HG02840 (cell line): Measurements from ENCODE around the gene BFSP2.
"Not testable (repeated sequence)": the region's sequence is repeated elsewhere in the genome, so short reads cannot be mapped to it uniquely, and the experiment has no call there.

ENCODE experiments used
- ATAC-seq: cut with Tn5 transposase; IDR thresholded peaks from one replicate; pipeline ENCODE4 v1.9.1; 2021; ENCODE audit warnings: mild to moderate bottlenecking, moderate library complexity, moderate number of reproducible peaks; ENCODE audit not compliant: unreplicated experiment, low FRiP score

The BFSP2 gene

GRCh38 chr3:133475245-133476010 is 75.6 kb downstream of the BFSP2 start:
- ATAC-seq = peak; percentile 84

- no peak for ATAC-seq
These were observed 77.1 kb downstream of the BFSP2 start for GRCh38 chr3:133476971-133477375.

- ATAC-seq = peak; percentile 34
These were observed 77.6 kb downstream of the BFSP2 start for GRCh38 chr3:133477487-133477886.

- no peak for ATAC-seq
These were observed 78.8 kb downstream of the BFSP2 start for GRCh38 chr3:133478624-133479023.

GRCh38 chr3:133479401-133479800 is 79.5 kb downstream of the BFSP2 start:
- no peak for ATAC-seq

GRCh38 chr3:133479895-133480669 is 80.2 kb downstream of the BFSP2 start:
- no peak for ATAC-seq

- ATAC-seq = not testable (repeated sequence)
These were observed 82.6 kb downstream of the BFSP2 start for GRCh38 chr3:133482474-133482873.

- no peak for ATAC-seq
These were observed 86.8 kb downstream of the BFSP2 start for GRCh38 chr3:133486658-133487057.

GRCh38 chr3:133487204-133487603 is 87.3 kb downstream of the BFSP2 start:
- ATAC-seq = no peak

GRCh38 chr3:133487920-133488540 is 88.2 kb downstream of the BFSP2 start:
- ATAC-seq = no peak

- ATAC-seq = no peak
These were observed 89.0 kb downstream of the BFSP2 start for GRCh38 chr3:133488785-133489367.

GRCh38 chr3:133489466-133490085 is 89.7 kb downstream of the BFSP2 start:
- ATAC-seq = no peak

- peak; percentile 91 for ATAC-seq
These were observed 90.9 kb downstream of the BFSP2 start for GRCh38 chr3:133490468-133491351.

GRCh38 chr3:133491481-133492059 is 91.7 kb downstream of the BFSP2 start:
- ATAC-seq = peak; percentile 7

- no peak for ATAC-seq
These were observed 92.4 kb downstream of the BFSP2 start for GRCh38 chr3:133492159-133492741.

GRCh38 chr3:133494469-133494868 is 94.6 kb downstream of the BFSP2 start:
- ATAC-seq = no peak

- not testable (repeated sequence) for ATAC-seq
These were observed 102.7 kb downstream of the BFSP2 start for GRCh38 chr3:133502542-133502941.

- ATAC-seq = no peak
These were observed 103.6 kb downstream of the BFSP2 start for GRCh38 chr3:133503409-133503808.

GRCh38 chr3:133504736-133505135 is 104.9 kb downstream of the BFSP2 start:
- no peak for ATAC-seq
